ENCODE results near the gene RAE1.

The RAE1 gene

GRCh38 chr20:57398231-57398821 is 47.3 kb downstream of the RAE1 start:
- peaks cover 54% of the 10 kb centered on the region for H3K4me1 Mint-ChIP-seq
- no peaks in the 10 kb centered on the region for H3K9me3 Mint-ChIP-seq
- peak overlapping the region; percentile 86 to 96 (median 96) for H3K27ac Mint-ChIP-seq
- TF ChIP-seq, protein P1, sequence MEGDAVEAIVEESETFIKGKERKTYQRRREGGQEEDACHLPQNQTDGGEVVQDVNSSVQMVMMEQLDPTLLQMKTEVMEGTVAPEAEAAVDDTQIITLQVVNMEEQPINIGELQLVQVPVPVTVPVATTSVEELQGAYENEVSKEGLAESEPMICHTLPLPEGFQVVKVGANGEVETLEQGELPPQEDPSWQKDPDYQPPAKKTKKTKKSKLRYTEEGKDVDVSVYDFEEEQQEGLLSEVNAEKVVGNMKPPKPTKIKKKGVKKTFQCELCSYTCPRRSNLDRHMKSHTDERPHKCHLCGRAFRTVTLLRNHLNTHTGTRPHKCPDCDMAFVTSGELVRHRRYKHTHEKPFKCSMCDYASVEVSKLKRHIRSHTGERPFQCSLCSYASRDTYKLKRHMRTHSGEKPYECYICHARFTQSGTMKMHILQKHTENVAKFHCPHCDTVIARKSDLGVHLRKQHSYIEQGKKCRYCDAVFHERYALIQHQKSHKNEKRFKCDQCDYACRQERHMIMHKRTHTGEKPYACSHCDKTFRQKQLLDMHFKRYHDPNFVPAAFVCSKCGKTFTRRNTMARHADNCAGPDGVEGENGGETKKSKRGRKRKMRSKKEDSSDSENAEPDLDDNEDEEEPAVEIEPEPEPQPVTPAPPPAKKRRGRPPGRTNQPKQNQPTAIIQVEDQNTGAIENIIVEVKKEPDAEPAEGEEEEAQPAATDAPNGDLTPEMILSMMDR (IDR thresholded peaks at IDR 0.05; ENCODE audit: unreplicated experiment in 3 of 3), result no peak
- H3K27me3 Mint-ChIP-seq (ENCODE audit: low read depth), result peaks cover 3% of the 10 kb centered on the region
- H3K4me3 Mint-ChIP-seq, result peak overlapping the region in 2 of 3 experiments; percentile 41 to 58
- peaks cover 45% of the 10 kb centered on the region for H3K36me3 Mint-ChIP-seq (ENCODE audit: low read depth)

- Mint-ChIP-seq H3K36me3 (ENCODE audit: low read depth) (peaks cover 40% of the 10 kb centered on the region), H3K27ac (peak overlapping the region; percentile 86 to 96 (median 96)), H3K27me3 (ENCODE audit: low read depth) (no peaks in the 10 kb centered on the region), H3K9me3 (no peaks in the 10 kb centered on the region), H3K4me1 (peaks cover 47% of the 10 kb centered on the region), H3K4me3 (peak overlapping the region; percentile 58 to 64 (median 59))
- TF ChIP-seq, protein P1 (IDR thresholded peaks at IDR 0.05; ENCODE audit: unreplicated experiment in 3 of 3), result no peak
These were observed 48.0 kb downstream of the RAE1 start for GRCh38 chr20:57398901-57399535.

GRCh38 chr20:57399587-57400155 is 48.6 kb downstream of the RAE1 start:
- peak overlapping the region; percentile 86 to 96 (median 96) for H3K27ac Mint-ChIP-seq

GRCh38 chr20:57400231-57400701 is 49.2 kb downstream of the RAE1 start:
- TF ChIP-seq, protein P1 (IDR thresholded peaks at IDR 0.05; ENCODE audit: unreplicated experiment in 3 of 3), result no peak
- Mint-ChIP-seq H3K9me3 (no peaks in the 10 kb centered on the region), H3K27ac (peak overlapping the region; percentile 9 to 41 (median 33)), H3K4me3 (no peak overlapping the region), H3K4me1 (peaks cover 37% of the 10 kb centered on the region), H3K27me3 (ENCODE audit: low read depth) (no peaks in the 10 kb centered on the region), H3K36me3 (ENCODE audit: low read depth) (peaks cover 38% of the 10 kb centered on the region)

More at GRCh38 chr20:57399587-57400155, 48.6 kb downstream of the RAE1 start:
- no peaks in the 10 kb centered on the region for H3K9me3 Mint-ChIP-seq
- TF ChIP-seq, protein P1 (IDR thresholded peaks at IDR 0.05; ENCODE audit: unreplicated experiment in 3 of 3), result no peak
- H3K36me3 Mint-ChIP-seq (ENCODE audit: low read depth), result peaks cover 38% of the 10 kb centered on the region
- H3K4me3 Mint-ChIP-seq, result peak overlapping the region in 1 of 3 experiments; percentile 64
- no peaks in the 10 kb centered on the region for H3K27me3 Mint-ChIP-seq (ENCODE audit: low read depth)
- peaks cover 41% of the 10 kb centered on the region for H3K4me1 Mint-ChIP-seq

- Mint-ChIP-seq H3K27ac (peak overlapping the region; percentile 9 to 55 (median 33)), H3K4me1 (peaks cover 30% of the 10 kb centered on the region), H3K36me3 (ENCODE audit: low read depth) (peaks cover 35% of the 10 kb centered on the region), H3K27me3 (ENCODE audit: low read depth) (no peaks in the 10 kb centered on the region), H3K9me3 (no peaks in the 10 kb centered on the region), H3K4me3 (no peak overlapping the region)
- TF ChIP-seq, protein P1 (IDR thresholded peaks at IDR 0.05; ENCODE audit: unreplicated experiment in 3 of 3), result no peak
These were observed 49.9 kb downstream of the RAE1 start for GRCh38 chr20:57400821-57401564.

Measured in nephron (organoid).